IPS DF 4.7 (cell line): Measurements from ENCODE around the gene TMEM30B.
A peak's percentile ranks its signal among the peaks of the same experiment; 100 is the strongest.
"Not testable (repeated sequence)": the region's sequence is repeated elsewhere in the genome, so short reads cannot be mapped to it uniquely, and the experiment has no call there.

Experiments
- DNase-seq: peaks from one replicate; pipeline ENCODE4 v3.0.0-alpha.2; 2013; ENCODE audit warnings: low spot score; ENCODE audit errors: extremely low read depth

TMEM30B gene

GRCh38 chr14:61281186-61281947 is at the start of gene TMEM30B:
Gene TMEM30B (minus strand): TSS chr14:61281338. CDS start chr14:61281147, 191 bp downstream.
- DNase-seq, result peak; percentile 76

DNA sequence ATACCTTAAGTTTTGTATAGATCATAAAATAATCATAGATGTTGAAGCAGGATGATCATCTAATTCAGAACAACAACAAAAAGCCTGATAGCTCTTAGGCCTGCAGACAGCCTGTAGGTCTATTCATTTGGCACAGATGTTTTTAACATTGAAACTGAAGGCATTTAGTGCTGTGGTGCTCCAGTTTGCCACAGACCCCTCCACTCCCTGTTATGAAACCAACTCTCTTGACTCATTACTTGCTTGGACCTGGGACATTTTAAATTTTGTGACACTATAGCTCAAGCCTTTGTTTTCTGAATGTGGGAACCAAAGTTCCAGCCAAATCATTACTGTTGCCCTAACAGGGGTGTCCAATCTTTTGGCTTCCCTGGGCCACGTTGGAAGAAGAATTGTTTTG is 49.4 kb upstream of the TMEM30B start:
- no peak for DNase-seq

DNA sequence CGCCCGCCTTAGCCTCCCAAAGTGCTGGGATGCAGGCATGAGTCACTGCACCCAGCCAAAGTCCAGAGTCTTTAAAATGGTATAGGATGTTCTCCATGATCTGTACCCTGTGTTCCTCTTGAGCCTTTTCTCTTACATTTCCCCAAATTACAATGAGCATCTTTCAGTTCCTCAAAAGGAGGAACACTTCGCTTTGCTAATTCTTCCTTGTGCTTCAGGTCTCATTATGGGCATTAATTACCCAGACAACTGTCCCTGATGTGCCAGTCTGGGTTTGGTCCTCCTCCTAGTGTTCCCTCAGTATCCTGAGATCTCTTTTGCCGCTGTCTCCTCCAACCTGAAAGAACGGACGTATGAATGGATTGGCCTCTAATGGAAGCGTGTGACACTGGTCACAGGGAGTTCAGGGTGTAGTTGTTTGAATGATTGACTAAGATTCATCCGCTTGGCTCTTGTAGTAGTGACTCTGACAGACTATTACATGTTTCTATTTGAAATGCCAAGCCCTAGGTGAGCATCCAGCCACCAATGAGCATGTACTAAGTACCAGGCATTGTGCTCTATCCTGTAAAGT is 48.4 kb upstream of the TMEM30B start:
- DNase-seq, result no peak

DNA sequence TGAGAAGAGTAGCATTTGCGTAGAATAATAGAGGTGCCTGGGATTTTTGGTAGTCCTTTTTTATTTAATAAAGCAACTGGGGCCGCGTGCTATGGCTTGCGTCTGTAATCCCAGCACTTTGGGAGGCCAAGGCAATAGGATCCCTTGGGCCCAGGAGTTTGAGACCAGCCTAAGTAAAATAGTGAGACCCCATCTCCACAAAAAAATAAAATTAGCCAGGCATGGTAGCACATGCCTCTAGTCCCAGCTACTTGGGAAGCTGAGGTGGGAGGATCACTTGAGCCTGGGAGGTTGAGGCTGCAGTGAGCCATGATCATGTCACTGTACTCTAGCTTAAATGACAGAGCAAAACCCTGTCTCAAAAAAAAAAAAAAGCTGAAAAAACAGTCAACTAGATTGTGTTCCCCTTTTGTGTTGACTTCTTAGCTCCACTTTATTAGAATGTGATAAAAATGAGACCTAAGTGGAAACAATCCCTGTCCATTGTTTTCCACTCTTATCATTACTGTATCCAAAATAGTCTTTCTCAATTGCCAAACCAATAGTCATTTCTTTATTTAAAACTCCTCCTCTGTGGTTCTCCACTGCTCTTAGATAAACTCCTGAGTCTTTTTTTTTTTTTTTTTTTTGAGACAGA is 47.6 kb upstream of the TMEM30B start:
- no peak for DNase-seq

DNA sequence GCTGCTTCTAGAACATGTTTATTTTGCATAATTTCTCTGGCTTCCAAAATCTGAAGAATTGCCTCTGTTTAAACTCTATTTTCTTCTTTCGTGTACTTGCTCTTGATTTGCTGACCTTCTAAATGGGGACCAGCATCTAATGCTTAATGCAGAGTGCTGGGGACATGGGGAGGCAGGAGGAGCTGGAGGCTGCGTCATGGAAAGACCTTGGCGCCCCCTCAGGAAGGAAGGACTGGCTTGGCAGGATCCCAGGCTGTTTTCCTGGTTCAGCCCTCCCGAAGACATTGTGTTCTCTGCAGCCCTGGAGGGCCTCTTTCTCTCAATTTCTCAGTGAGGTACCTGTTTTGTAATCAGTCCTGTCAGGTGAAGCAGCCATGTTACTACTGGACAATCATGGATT is 45.7 kb upstream of the TMEM30B start:
- DNase-seq, result no peak

DNA sequence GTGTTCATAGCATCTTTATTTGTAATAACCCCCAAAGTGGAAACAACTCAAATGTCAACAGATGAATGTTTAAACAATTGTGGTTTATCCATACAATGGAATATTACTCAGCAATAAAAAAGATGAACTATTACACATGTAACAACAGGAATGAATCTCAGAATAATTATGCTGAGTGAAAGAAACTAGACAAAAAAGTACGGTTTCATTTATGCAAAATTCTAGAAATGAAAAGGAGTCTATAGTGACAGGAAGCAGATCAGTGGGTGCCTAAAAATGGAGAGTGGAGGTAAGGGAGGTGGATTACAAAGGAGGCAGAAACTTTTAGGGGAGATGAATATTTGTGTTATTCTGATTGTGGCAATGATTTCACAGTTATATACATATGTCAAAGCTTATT is 45.0 kb upstream of the TMEM30B start:
- no peak for DNase-seq

DNA sequence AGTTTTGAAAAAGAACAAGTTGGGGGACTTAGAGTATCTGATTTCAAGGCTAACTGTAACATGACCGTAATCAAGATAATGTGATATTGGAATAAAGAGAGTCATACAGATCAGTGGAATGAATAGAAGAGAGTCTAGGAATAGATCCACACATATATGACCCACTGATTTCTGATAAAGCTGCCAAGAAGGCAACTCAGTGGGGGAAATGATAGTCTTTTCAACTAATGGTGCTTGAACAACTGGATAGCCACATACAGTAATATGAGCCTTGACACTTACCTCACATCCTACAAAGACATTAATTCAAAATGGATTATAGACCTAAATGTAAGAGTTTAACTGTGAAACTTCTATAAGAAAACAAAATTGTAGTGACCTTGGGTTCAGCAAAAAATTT is 44.0 kb upstream of the TMEM30B start:
- no peak for DNase-seq

GRCh38 chr14:61323970-61324369 is 42.8 kb upstream of the TMEM30B start:
- DNase-seq, result no peak

DNA sequence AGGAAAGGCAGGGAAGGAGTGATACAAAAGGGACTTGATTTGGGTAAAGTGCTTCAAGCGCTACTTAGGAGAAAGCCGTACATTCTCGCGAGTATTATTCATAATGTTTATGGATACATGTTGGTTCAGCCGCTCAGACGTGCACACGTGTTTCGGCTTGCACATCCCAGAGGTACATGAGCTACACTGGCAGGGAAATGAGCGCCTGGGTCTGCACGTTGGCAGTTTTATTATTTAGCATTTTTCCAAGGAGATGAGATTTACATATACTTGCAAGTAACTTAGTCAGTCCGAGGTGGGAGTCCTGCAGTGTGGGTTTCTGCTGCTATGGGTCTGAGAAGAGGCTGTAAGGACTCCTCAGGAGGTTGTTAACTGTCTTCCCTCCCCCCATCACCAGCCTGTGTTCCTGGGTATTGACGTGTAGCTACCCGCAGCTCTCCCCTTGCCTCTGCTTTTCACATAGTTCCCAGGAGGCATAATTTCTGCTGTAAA is 41.7 kb upstream of the TMEM30B start:
- DNase-seq, result no peak

DNA sequence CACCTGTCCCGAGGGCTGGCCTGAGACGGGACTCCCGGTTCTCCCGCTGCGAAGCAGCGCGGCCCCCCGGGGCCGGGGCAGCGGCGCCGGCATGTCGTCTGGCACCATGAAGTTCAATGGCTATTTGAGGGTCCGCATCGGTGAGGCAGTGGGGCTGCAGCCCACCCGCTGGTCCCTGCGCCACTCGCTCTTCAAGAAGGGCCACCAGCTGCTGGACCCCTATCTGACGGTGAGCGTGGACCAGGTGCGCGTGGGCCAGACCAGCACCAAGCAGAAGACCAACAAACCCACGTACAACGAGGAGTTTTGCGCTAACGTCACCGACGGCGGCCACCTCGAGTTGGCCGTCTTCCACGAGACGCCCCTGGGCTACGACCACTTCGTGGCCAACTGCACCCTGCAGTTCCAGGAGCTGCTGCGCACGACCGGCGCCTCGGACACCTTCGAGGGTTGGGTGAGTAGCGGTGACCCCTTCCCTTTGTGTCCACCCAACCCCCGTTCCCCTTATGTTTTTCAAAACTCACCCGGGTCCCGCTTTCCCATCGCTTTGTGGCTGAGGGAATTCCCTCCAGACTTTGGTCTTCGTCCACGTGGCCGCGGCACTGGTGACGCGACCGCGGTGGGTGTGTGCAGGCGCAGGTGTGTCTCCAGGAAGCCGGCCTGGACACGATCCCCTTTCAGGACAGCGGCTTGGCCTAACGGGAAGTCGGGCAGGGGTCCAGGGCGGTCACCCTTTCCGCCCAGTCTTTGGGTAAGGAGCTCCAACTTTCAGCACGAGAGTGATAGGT is 41.1 kb upstream of the TMEM30B start:
- no peak for DNase-seq

- no peak for DNase-seq
Measured at GRCh38 chr14:61321385-61322010, 40.4 kb upstream of the TMEM30B start, which contains the start of gene PRKCH. Gene PRKCH (plus strand): TSS chr14:61321579. CDS start chr14:61322102, 523 bp downstream.

DNA sequence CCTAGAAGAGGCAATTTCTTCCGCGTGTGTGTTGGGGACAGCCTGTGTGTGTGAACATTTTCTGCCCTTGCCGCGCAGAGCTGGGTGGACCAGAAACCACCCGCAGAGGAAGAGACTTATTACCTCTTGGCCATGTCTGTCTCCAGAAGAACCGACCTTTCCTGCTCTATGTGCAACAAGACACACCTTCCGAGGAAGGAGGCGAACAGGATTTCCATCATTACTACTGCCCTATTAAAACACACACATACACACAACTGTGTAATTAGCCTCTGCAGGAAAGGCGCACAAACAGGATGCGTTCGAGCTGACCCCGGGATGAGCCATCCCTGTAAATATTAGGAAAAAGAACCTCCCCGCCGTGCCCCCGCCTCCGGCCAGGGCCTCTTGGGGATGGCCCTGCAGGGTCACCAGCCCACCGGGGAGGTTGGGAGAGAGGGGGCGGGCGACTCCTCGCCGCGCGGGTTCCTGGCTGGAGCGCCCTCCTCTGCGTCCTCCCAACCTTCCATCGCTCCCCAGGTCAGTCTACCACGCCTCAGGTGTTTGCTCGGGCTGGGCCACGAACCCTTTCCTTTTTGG is 39.8 kb upstream of the TMEM30B start:
- DNase-seq, result no peak

DNA sequence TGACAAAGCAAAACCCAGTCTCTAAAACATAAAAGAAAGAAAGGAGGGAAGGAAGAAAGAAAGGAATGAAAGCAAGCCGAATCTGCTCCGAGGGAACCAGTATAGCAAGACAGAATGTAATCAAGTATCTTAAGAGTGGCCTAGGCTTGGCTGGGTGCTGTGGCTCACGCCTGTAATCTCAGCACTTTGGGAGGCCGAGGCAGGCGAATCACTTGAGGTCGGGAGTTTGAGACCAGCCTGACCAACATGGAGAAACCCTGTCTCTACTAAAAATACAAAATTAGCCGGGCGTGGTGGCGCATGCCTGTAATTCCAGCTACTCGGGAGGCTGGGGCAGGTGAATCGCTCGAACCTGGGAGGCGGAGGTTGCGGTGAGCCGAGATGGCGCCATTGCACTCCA is 39.0 kb upstream of the TMEM30B start:
- not testable (repeated sequence) for DNase-seq

- DNase-seq, result no peak
Measured at GRCh38 chr14:61319706-61320105, 38.6 kb upstream of the TMEM30B start.

- DNase-seq, result no peak
Measured at GRCh38 chr14:61319086-61319485, 37.9 kb upstream of the TMEM30B start.

GRCh38 chr14:61315313-61315712 is 34.2 kb upstream of the TMEM30B start:
- no peak for DNase-seq

DNA sequence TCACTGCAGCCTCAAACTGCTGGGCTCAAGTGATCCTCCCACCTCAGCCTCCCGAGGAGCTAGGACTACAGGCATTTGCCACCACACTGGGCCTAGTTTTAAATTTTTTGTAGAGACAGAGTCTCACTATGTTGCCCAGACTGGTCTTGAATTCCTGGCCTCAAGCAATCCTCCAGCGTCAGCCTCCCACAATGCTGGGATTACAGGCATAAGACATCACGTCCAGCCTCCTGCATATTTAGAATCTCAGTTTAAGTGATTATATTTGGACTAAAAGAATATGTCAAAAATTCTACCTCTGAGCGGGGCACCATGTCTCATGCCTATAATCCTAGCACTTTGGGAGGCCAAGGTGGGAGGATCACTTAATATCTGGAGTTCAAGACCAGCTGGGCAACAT is 27.6 kb upstream of the TMEM30B start:
- DNase-seq, result not testable (repeated sequence)

- DNase-seq, result no peak
Measured at GRCh38 chr14:61308198-61308597, 27.1 kb upstream of the TMEM30B start.

DNA sequence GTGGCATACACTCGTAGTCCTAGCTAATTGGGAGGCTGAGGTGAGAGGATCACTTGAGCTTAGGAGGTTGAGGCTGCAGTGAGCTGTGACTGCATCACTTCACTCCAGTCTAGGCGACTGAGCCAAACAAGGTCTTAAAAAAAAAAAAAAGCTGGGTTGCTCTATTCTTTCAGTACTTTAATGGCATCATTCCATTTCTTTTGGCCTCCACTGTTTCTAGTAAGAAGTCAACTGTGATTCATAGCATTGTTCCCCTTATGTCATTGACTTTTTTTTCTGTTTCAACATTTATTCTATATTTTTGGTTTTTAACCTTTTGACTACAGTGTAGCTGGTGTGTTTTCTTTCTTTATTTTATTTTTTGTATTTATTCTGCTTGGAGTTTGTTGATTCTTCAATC is 23.6 kb upstream of the TMEM30B start:
- no peak for DNase-seq

GRCh38 chr14:61300754-61301153 is 19.6 kb upstream of the TMEM30B start:
- no peak for DNase-seq

DNA sequence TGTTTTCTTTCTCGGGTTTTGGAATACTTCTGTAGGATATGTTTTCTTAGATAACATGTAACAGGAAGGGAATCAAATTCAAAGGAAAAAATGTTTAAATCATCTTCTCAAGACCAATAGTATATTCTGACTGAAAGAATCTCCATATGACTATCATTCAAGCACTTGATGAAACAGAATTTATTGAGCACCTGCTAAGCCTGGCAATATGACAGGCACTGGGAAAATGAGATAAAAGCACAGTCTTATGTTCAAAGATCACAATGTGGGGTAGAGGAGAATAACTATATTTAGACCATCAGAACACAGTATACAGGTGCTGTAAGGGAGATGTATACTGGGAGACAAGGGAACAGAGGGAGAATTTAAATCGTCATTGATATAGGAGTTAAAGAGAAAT is 19.1 kb upstream of the TMEM30B start:
- no peak for DNase-seq
